SK-N-SH (cell line): ENCODE results near the gene ATIC. TPM values are rescaled to one million over a fixed set of nuclear protein-coding genes. Genes with fewer than 3 reads are reported as not detected.

Experiments used
- CTCF ChIA-PET: fragments of 300-600, 350-600 bp; formaldehyde crosslinking; extraction: SDS; loops from one replicate; lab custom pipeline; 2021; lab: Yijun Ruan, JAX
- POLR2A ChIA-PET: fragments of 350-600 bp; sonication (Branson Sonifier 250); formaldehyde crosslinking; extraction: SDS; loops from one replicate; lab custom pipeline; 2020; ENCODE audit warnings: antibody characterized with exemption, inconsistent platforms; lab: Yijun Ruan, JAX
- DNase-seq: peaks from one replicate; pipeline ENCODE4 v3.0.0; 2012
- H2AFZ ChIP-seq: fragments of 200-600 bp; sonication (generic); 2 replicates; pipeline ENCODE4 v1.8.1; 2016; ENCODE audit warnings: antibody characterized with exemption, mild to moderate bottlenecking, low read depth
- H3F3A ChIP-seq: fragments of 200-600 bp; sonication (generic); replicated peaks from 2 replicates; pipeline ENCODE3; 2016; ENCODE audit warnings: antibody characterized with exemption, mild to moderate bottlenecking; ENCODE audit not compliant: insufficient read depth
- H3K27ac ChIP-seq, 2 experiments: fragments of 200-500 bp in 1 of 2; fragments of 200-600 bp in 1 of 2; sonication (Bioruptor generic) in 1 of 2; sonication (generic), shearing (Covaris generic) in 1 of 2; 2 replicates each; pipeline versions ENCODE4 v1.5.1 to v1.6.1; 2014 to 2016; ENCODE audit warnings: low read depth in 2 of 2, inconsistent platforms in 1 of 2, low read length in 1 of 2, mild to moderate bottlenecking in 1 of 2, mixed read lengths in 1 of 2
- H3K27me3 ChIP-seq: fragments of 200-600 bp; sonication (generic), shearing (Covaris generic); 2 replicates; pipeline ENCODE4 v1.6.1; 2016; ENCODE audit warnings: mixed run types; ENCODE audit not compliant: insufficient read depth
- H3K36me3 ChIP-seq, 2 experiments: fragments of 200-500 bp in 1 of 2; fragments of 200-600 bp in 1 of 2; sonication (Bioruptor generic) in 1 of 2; sonication (generic) in 1 of 2; replicated peaks in 1 of 2; 2 replicates each; pipeline versions ENCODE3 to v1.5.1; 2014 to 2016; ENCODE audit warnings: low read length in 1 of 2, mild to moderate bottlenecking in 1 of 2; ENCODE audit not compliant: insufficient read depth in 2 of 2, control insufficient read depth in 1 of 2
- H3K4me1 ChIP-seq, 2 experiments: fragments of 200-500 bp in 1 of 2; fragments of 200-600 bp in 1 of 2; sonication (Bioruptor generic) in 1 of 2; sonication (generic), shearing (Covaris generic) in 1 of 2; 2 replicates each; pipeline versions ENCODE4 v1.5.1 to v1.6.1; 2014 to 2016; ENCODE audit warnings: low read depth in 1 of 2, low read length in 1 of 2, mixed run types in 1 of 2; ENCODE audit not compliant: insufficient read depth in 2 of 2, control insufficient read depth in 1 of 2
- H3K4me2 ChIP-seq: fragments of 200-600 bp; sonication (generic), shearing (Covaris generic); 2 replicates; pipeline ENCODE4 v1.6.1; 2017; ENCODE audit warnings: mixed run types
- H3K4me3 ChIP-seq, 2 experiments: fragments of 200-500 bp in 1 of 2; fragments of 200-600 bp in 1 of 2; sonication (Bioruptor generic) in 1 of 2; sonication (generic), shearing (Covaris generic) in 1 of 2; 2 replicates each; pipeline versions ENCODE4 v1.5.1 to v1.8.1; 2014 to 2016; ENCODE audit warnings: low read depth in 2 of 2, inconsistent platforms in 1 of 2, low read length in 1 of 2, mild to moderate bottlenecking in 1 of 2, mixed read lengths in 1 of 2, moderate library complexity in 1 of 2
- H3K79me2 ChIP-seq: fragments of 200-600 bp; sonication (generic); 2 replicates; pipeline ENCODE4 v1.8.1; 2017; ENCODE audit warnings: mild to moderate bottlenecking; ENCODE audit not compliant: insufficient read depth
- H3K9ac ChIP-seq: fragments of 200-600 bp; sonication (generic); 2 replicates; pipeline ENCODE4 v1.6.1; 2017; ENCODE audit warnings: mixed run types
- H3K9me2 ChIP-seq: fragments of 200-600 bp; sonication (generic); 2 replicates; pipeline ENCODE4 v1.6.1; 2017; ENCODE audit warnings: mixed run types
- H3K9me3 ChIP-seq: fragments of 200-600 bp; sonication (generic); 2 replicates; pipeline ENCODE4 v1.6.1; 2017; ENCODE audit warnings: mixed run types, mild to moderate bottlenecking, moderate library complexity
- H4K20me1 ChIP-seq: fragments of 200-600 bp; sonication (generic); 2 replicates; pipeline ENCODE4 v1.6.1; 2017; ENCODE audit warnings: mild to moderate bottlenecking, mixed run types; ENCODE audit not compliant: insufficient read depth
- EP300 ChIP-seq, 2 experiments: IDR thresholded peaks; 2 replicates each; pipeline versions ENCODE4 v1.4.0 to v1.6.1; 2012; ENCODE audit warnings: borderline replicate concordance in 1 of 2, low read depth in 1 of 2, low read length in 1 of 2
- EZH2phosphoT487 ChIP-seq: fragments of 200-600 bp; sonication (generic); IDR thresholded peaks from 2 replicates; pipeline ENCODE4 v1.6.1; 2017; ENCODE audit warnings: low read depth, mixed run types, mild to moderate bottlenecking, antibody characterized with exemption, moderate library complexity, borderline replicate concordance
- FOXJ3 ChIP-seq: sonication (generic); formaldehyde crosslinking; IDR thresholded peaks from 2 replicates; pipeline ENCODE4 v1.5.1; 2020; ENCODE audit warnings: mild to moderate bottlenecking, missing genetic modification reagents
- GATA2 ChIP-seq: sonication (generic); formaldehyde crosslinking; IDR thresholded peaks from 2 replicates; pipeline ENCODE4 v1.5.0; 2020; ENCODE audit warnings: mild to moderate bottlenecking, missing genetic modification reagents
- MAX ChIP-seq: IDR thresholded peaks from 2 replicates; pipeline ENCODE4 v1.4.0; 2012; ENCODE audit warnings: low read depth
- MEF2A ChIP-seq: IDR thresholded peaks from 2 replicates; pipeline ENCODE4 v1.4.0; 2012; ENCODE audit warnings: low read depth, borderline replicate concordance
- NFIC ChIP-seq: IDR thresholded peaks from 2 replicates; pipeline ENCODE4 v1.4.0; 2012; ENCODE audit warnings: borderline replicate concordance
- NRF1 ChIP-seq: IDR thresholded peaks from 2 replicates; pipeline ENCODE4 v1.6.1; 2012; ENCODE audit warnings: low read depth, mild to moderate bottlenecking, low read length
- POLR2AphosphoS5 ChIP-seq: IDR thresholded peaks from 2 replicates; pipeline ENCODE4 v1.6.1; 2012; ENCODE audit warnings: low read depth, low read length
- RAD21 ChIP-seq: IDR thresholded peaks from 2 replicates; pipeline ENCODE4 v1.6.1; 2012; ENCODE audit warnings: mild to moderate bottlenecking, low read length
- SMC3 ChIP-seq: IDR thresholded peaks from 2 replicates; pipeline ENCODE4 v1.6.1; 2012; ENCODE audit warnings: low read depth, low read length, improper control_type of control experiment
- TAF1 ChIP-seq: IDR thresholded peaks from 2 replicates; pipeline ENCODE4 v1.6.1; 2012; ENCODE audit warnings: low read depth, mild to moderate bottlenecking, low read length, moderate library complexity, borderline replicate concordance
- TCF12 ChIP-seq: IDR thresholded peaks from 2 replicates; pipeline ENCODE4 v1.4.0; 2012
- USF1 ChIP-seq: IDR thresholded peaks from 2 replicates; pipeline ENCODE4 v1.4.0; 2012; ENCODE audit warnings: low read depth, borderline replicate concordance
- YY1 ChIP-seq: IDR thresholded peaks from 2 replicates; pipeline ENCODE4 v1.4.0; 2012; ENCODE audit warnings: low read depth, mild to moderate bottlenecking
- WGBS: methylation state at CpG from one replicate; pipeline ENCODE4 v1.1.6; 2017; ENCODE audit warnings: low lambda C conversion rate; 5-methylcytosine and 5-hydroxymethylcytosine counted together
- polyA plus RNA-seq, 3 experiments: library from polyadenylated mRNA; depleted of rRNA; stranded (reverse); fragments of >200 nt; gene quantifications; 2 replicates each; pipeline ENCODE4 v1.2.3, GENCODE V29; 2012

The ATIC gene
- polyA plus RNA-seq, 1 of the 3 experiments (the other 2 are of a cell fraction): 108 TPM

- no peak for TF ChIP-seq RAD21
- TF ChIP-seq GATA2 (CRISPR knock-in tag): no peak
- no peak for TF ChIP-seq MEF2A
- no peak for TF ChIP-seq TCF12
- no peak for TF ChIP-seq MAX
- TF ChIP-seq YY1: no peak
- no peak for TF ChIP-seq POLR2AphosphoS5
- Histone ChIP-seq H3K27me3 (no peaks in the 10 kb centered on the region), H3K79me2 (no peaks in the 10 kb centered on the region), H3K9me3 (no peaks in the 10 kb centered on the region), H4K20me1 (no peaks in the 10 kb centered on the region), H3K4me1 (peaks cover 0 to 7% of the 10 kb centered on the region in 2 experiments; a peak in 2 of 4 replicates), H3K9ac (no peak overlapping the region), H3K36me3 (no peaks in the 10 kb centered on the region), H2AFZ (no peak overlapping the region), H3K4me2 (no peak overlapping the region), H3K4me3 (no peak overlapping the region), H3K27ac (no peak overlapping the region), H3K9me2 (no peaks in the 10 kb centered on the region), H3F3A (no peaks in the 10 kb centered on the region)
- DNase-seq: no peak
- WGBS: 70% methylated on average over 3 of the region's 3 CpGs
- ChIA-PET POLR2A (no interaction called here), CTCF (interaction anchor here (0.9 kb wide), 1 partner anchor 312 kb away, joined by 3 read pairs; no protein-coding TSS in a partner anchor)
Measured at GRCh38 chr2:215272918-215273317, 38.9 kb upstream of the ATIC start.

GRCh38 chr2:215274829-215275228 is 37.0 kb upstream of the ATIC start:
- no peaks in the 10 kb centered on the region for H3K36me3 ChIP-seq
- no peaks in the 10 kb centered on the region for H3K9me2 ChIP-seq
- H3F3A ChIP-seq: no peaks in the 10 kb centered on the region
- H3K9me3 ChIP-seq: no peaks in the 10 kb centered on the region
- DNase-seq: no peak
- peaks cover 0 to 2% of the 10 kb centered on the region in 2 experiments; a peak in 1 of 4 replicates for H3K4me1 ChIP-seq
- TF ChIP-seq EP300 (IDR thresholded peaks at IDR 0.05; ENCODE audit: borderline replicate concordance in 1 of 2, low read depth in 1 of 2, low read length in 1 of 2) (no peak), SMC3 (no peak), YY1 (no peak), USF1 (no peak), EZH2phosphoT487 (no peak), NFIC (no peak), FOXJ3 (CRISPR knock-in tag) (no peak), TAF1 (no peak), POLR2AphosphoS5 (no peak), NRF1 (no peak), TCF12 (no peak)
- H3K4me2 ChIP-seq: no peak overlapping the region
- no peak overlapping the region for H3K9ac ChIP-seq
- H3K27me3 ChIP-seq: no peaks in the 10 kb centered on the region
- WGBS: 75% methylated on average over 7 of the region's 7 CpGs
- no peak overlapping the region for H2AFZ ChIP-seq
- no peak overlapping the region for H3K27ac ChIP-seq
- H4K20me1 ChIP-seq: no peaks in the 10 kb centered on the region
- no peaks in the 10 kb centered on the region for H3K79me2 ChIP-seq
- H3K4me3 ChIP-seq: no peak overlapping the region
- CTCF ChIA-PET: no interaction called here
- POLR2A ChIA-PET: no interaction called here
